Astrocyte (in vitro differentiated cells and primary cell): ENCODE results near the gene DCTN4. TPM values are rescaled to one million over a fixed set of nuclear protein-coding genes. Genes with fewer than 3 reads are reported as not detected.

Experiments used
- DNase-seq: peaks from one replicate; pipeline ENCODE4 v3.0.0-alpha.2; 2010; ENCODE audit warnings: low read depth
- FAIRE-seq: peaks from 2 replicates; lab custom pipeline; 2011; peaks lifted over from hg19 to GRCh38; lab: Jason Lieb, UNC
- H2AFZ ChIP-seq: 2 replicates; pipeline ENCODE4 v1.6.0; 2012; ENCODE audit warnings: low read depth, low read length, inconsistent platforms
- H3K27ac ChIP-seq: 2 replicates; pipeline ENCODE4 v1.5.1; 2011; ENCODE audit warnings: low read depth, low read length, inconsistent platforms
- H3K27me3 ChIP-seq: 2 replicates; pipeline ENCODE4 v1.6.0; 2011; ENCODE audit warnings: low read length, inconsistent platforms; ENCODE audit not compliant: insufficient read depth
- H3K36me3 ChIP-seq: 2 replicates; pipeline ENCODE4 v1.5.1; 2011; ENCODE audit warnings: low read length, inconsistent platforms; ENCODE audit not compliant: insufficient read depth
- H3K4me1 ChIP-seq: 2 replicates; pipeline ENCODE4 v1.5.1; 2011; ENCODE audit warnings: low read length, inconsistent platforms; ENCODE audit not compliant: insufficient read depth
- H3K4me2 ChIP-seq: 2 replicates; pipeline ENCODE4 v1.6.0; 2012; ENCODE audit warnings: low read length, inconsistent platforms
- H3K4me3 ChIP-seq: 2 replicates; pipeline ENCODE4 v1.5.1; 2011; ENCODE audit warnings: low read depth, mild to moderate bottlenecking, low read length, inconsistent platforms; ENCODE audit not compliant: insufficient read depth
- H3K79me2 ChIP-seq: 2 replicates; pipeline ENCODE4 v1.6.0; 2012; ENCODE audit warnings: mild to moderate bottlenecking, low read length, inconsistent platforms; ENCODE audit not compliant: insufficient read depth
- H3K9ac ChIP-seq: 2 replicates; pipeline ENCODE4 v1.6.0; 2012; ENCODE audit warnings: mild to moderate bottlenecking, low read length, inconsistent platforms
- H3K9me3 ChIP-seq: 2 replicates; pipeline ENCODE4 v1.5.1; 2012; ENCODE audit warnings: low read depth, mild to moderate bottlenecking, low read length, inconsistent platforms; ENCODE audit not compliant: insufficient read depth
- H4K20me1 ChIP-seq: 2 replicates; pipeline ENCODE4 v1.6.0; 2012; ENCODE audit warnings: low read length, inconsistent platforms; ENCODE audit not compliant: insufficient read depth
- H3K27ac Mint-ChIP-seq: one replicate; pipeline ENCODE4 v1.8.0; 2021; ENCODE audit warnings: mild to moderate bottlenecking, mixed read lengths; ENCODE audit not compliant: unreplicated experiment
- H3K27me3 Mint-ChIP-seq: one replicate; pipeline ENCODE4 v1.8.0; 2021; ENCODE audit warnings: low read depth, mixed read lengths; ENCODE audit not compliant: unreplicated experiment
- H3K36me3 Mint-ChIP-seq: one replicate; pipeline ENCODE4 v1.8.0; 2021; ENCODE audit warnings: low read depth, mixed read lengths; ENCODE audit not compliant: unreplicated experiment
- H3K4me1 Mint-ChIP-seq: one replicate; pipeline ENCODE4 v1.8.0; 2021; ENCODE audit warnings: low read depth, mixed read lengths; ENCODE audit not compliant: unreplicated experiment
- H3K4me3 Mint-ChIP-seq: one replicate; pipeline ENCODE4 v1.8.0; 2021; ENCODE audit warnings: mild to moderate bottlenecking, moderate library complexity, mixed read lengths; ENCODE audit not compliant: unreplicated experiment
- H3K9me3 Mint-ChIP-seq: one replicate; pipeline ENCODE4 v1.8.0; 2021; ENCODE audit warnings: mild to moderate bottlenecking, mixed read lengths; ENCODE audit not compliant: unreplicated experiment
- CTCF ChIP-seq: IDR thresholded peaks from 2 replicates; pipeline ENCODE4 v1.5.1; 2011; ENCODE audit warnings: low read depth, mild to moderate bottlenecking, inconsistent platforms, low read length, moderate library complexity; ENCODE audit not compliant: insufficient read depth
- EZH2 ChIP-seq: IDR thresholded peaks from 2 replicates; pipeline ENCODE4 v1.6.1; 2012; ENCODE audit warnings: mild to moderate bottlenecking, low read length, inconsistent platforms; ENCODE audit not compliant: insufficient read depth
- total RNA-seq: library from RNA; stranded (reverse); gene quantifications from 2 replicates; pipeline ENCODE4 v1.2.1, GENCODE V29; 2021

DCTN4 gene
- total RNA-seq, 1 donor from 2014 or later = 57.0 TPM

GRCh38 chr5:150764530-150764929, 5.7 kb upstream of the DCTN4 start:
- Mint-ChIP-seq H3K9me3 (no peaks in the 10 kb centered on the region), H3K36me3 (no peaks in the 10 kb centered on the region), H3K4me1 (peaks cover 2% of the 10 kb centered on the region), H3K27me3 (peaks cover 3% of the 10 kb centered on the region), H3K4me3 (no peak overlapping the region), H3K27ac (peak overlapping the region; percentile 6)
- H4K20me1 ChIP-seq = no peaks in the 10 kb centered on the region
- no peak overlapping the region for H2AFZ ChIP-seq
- H3K4me3 ChIP-seq = no peak overlapping the region
- no peaks in the 10 kb centered on the region for H3K9me3 ChIP-seq
- H3K79me2 ChIP-seq = no peaks in the 10 kb centered on the region
- no peaks in the 10 kb centered on the region for H3K36me3 ChIP-seq
- no peak overlapping the region for H3K4me2 ChIP-seq
- no peak overlapping the region for H3K27ac ChIP-seq
- no peak for FAIRE-seq
- peaks cover 5% of the 10 kb centered on the region for H3K4me1 ChIP-seq
- DNase-seq = no peak
- TF ChIP-seq CTCF = no peak
- no peak for TF ChIP-seq EZH2
- H3K27me3 ChIP-seq = no peaks in the 10 kb centered on the region
- no peak overlapping the region for H3K9ac ChIP-seq

GRCh38 chr5:150763023-150763769, 4.4 kb upstream of the DCTN4 start:
- H4K20me1 ChIP-seq = no peaks in the 10 kb centered on the region
- no peak for FAIRE-seq

More at GRCh38 chr5:150763023-150763769, 4.4 kb upstream of the DCTN4 start:
- Mint-ChIP-seq H3K27me3 (peaks cover 3% of the 10 kb centered on the region), H3K27ac (no peak overlapping the region), H3K9me3 (no peaks in the 10 kb centered on the region), H3K4me3 (no peak overlapping the region), H3K4me1 (peaks cover 5% of the 10 kb centered on the region), H3K36me3 (peaks cover 3% of the 10 kb centered on the region)
- Histone ChIP-seq H3K79me2 (peaks cover 2% of the 10 kb centered on the region), H3K9ac (no peak overlapping the region), H3K4me2 (no peak overlapping the region), H3K4me1 (peaks cover 10% of the 10 kb centered on the region), H3K27ac (no peak overlapping the region), H3K4me3 (no peak overlapping the region), H3K27me3 (no peaks in the 10 kb centered on the region), H3K9me3 (no peaks in the 10 kb centered on the region), H2AFZ (no peak overlapping the region), H3K36me3 (no peaks in the 10 kb centered on the region)
- TF ChIP-seq CTCF = no peak
- no peak for TF ChIP-seq EZH2
- peak; percentile 84 for DNase-seq
